ENCODE measurements around the gene CHKA. TPM values are rescaled to one million over a fixed set of nuclear protein-coding genes. Genes with fewer than 3 reads are reported as not detected.

CHKA gene
- total and polyA plus RNA-seq, 9 of the 15 experiments (the other 6 are each of a cell fraction or from before 2014, with no cell fraction given) = 3.6 to 37.0 (median 30.2) TPM

- ChIA-PET POLR2A (no interaction called here), CTCF (ENCODE audit: low intra/inter-chr PET ratio) (no interaction called here)
- Histone ChIP-seq H3K79me2 (ENCODE audit: control insufficient read depth, insufficient read depth, low read length) (peaks cover 73% of the 10 kb centered on the region), H2AFZ (ENCODE audit: low read depth, low read length) (no peak overlapping the region), H3K9me1 (ENCODE audit: control insufficient read depth, insufficient read depth, low read length) (no peaks in the 10 kb centered on the region), H3K4me1 (replicated peaks in 1 of 2; ENCODE audit: control insufficient read depth in 2 of 2, insufficient read depth in 2 of 2, low read length in 2 of 2) (peaks cover 12 to 15% of the 10 kb centered on the region in 2 experiments), H3K36me3 (ENCODE audit: control insufficient read depth, insufficient read depth, low read length) (peaks cover 48% of the 10 kb centered on the region), H3K9ac (ENCODE audit: insufficient read depth in 1 of 2, low read depth in 2 of 2, low read length in 2 of 2) (no peak overlapping the region), H3K4me3 (no peak overlapping the region), H3K27me3 (ENCODE audit: control insufficient read depth in 2 of 2, insufficient read depth in 2 of 2, low read length in 2 of 2) (no peaks in the 10 kb centered on the region), H3K9me3 (replicated peaks; ENCODE audit: control insufficient read depth, insufficient read depth, low read depth, low read length) (no peaks in the 10 kb centered on the region), H3K4me2 (ENCODE audit: insufficient read depth, low read length) (no peak overlapping the region), H3K27ac (ENCODE audit: extremely low read depth, low read depth, low read length) (0 out of 3 replicates have a peak overlapping the region, but pooled peaks have one; percentile 19), H4K20me1 (replicated peaks; ENCODE audit: control insufficient read depth, insufficient read depth, low read length) (no peaks in the 10 kb centered on the region)
- in situ Hi-C loops (cut with MboI) = no loop called here
- BruUV-seq (replicated peaks) = no TSS peak
- 81% methylated on average over 3 of the region's 3 CpGs for WGBS (ENCODE audit: insufficient coverage, low coverage, missing lambda C conversion rate)
- no peak for ATAC-seq
- no peak for DNase-seq (ENCODE audit: extremely low read depth in 1 of 4, low spot score in 3 of 4)
- intact Hi-C loops (cut with micrococcal nuclease) = no loop called here
- FAIRE-seq = no peak
- TF ChIP-seq CHCHD3 (CRISPR knock-in tag; IDR thresholded peaks at IDR 0.05) (no peak), UBTF (IDR thresholded peaks at IDR 0.05; ENCODE audit: borderline replicate concordance in 1 of 2, low read depth in 2 of 2, low read length in 2 of 2) (no peak), E2F6 (IDR thresholded peaks at IDR 0.05; ENCODE audit: borderline replicate concordance in 1 of 2, extremely low read depth in 1 of 2, insufficient read depth in 1 of 2, insufficient read length in 1 of 2, low read depth in 1 of 2, low read length in 1 of 2, poor library complexity in 1 of 2, severe bottlenecking in 1 of 2) (no peak), MLX (CRISPR knock-in tag; conservative IDR thresholded peaks at IDR 0.05) (no peak), ID3 (CRISPR knock-in tag; IDR thresholded peaks at IDR 0.05) (no peak), ID3 (tag; IDR thresholded peaks at IDR 0.05) (no peak), ZNF133 (CRISPR knock-in tag; IDR thresholded peaks at IDR 0.05) (no peak), TAF1 (IDR thresholded peaks at IDR 0.05; ENCODE audit: control insufficient read depth, extremely low read depth, insufficient read depth, low read length, severe bottlenecking) (no peak), ZNF316 (IDR thresholded peaks at IDR 0.05) (peak; percentile 72), ZMIZ1 (IDR thresholded peaks at IDR 0.05; ENCODE audit: low read depth in 2 of 2, low read length in 2 of 2) (no peak)
Measured at GRCh38 chr11:68113986-68114385, 7.2 kb downstream of the CHKA start.
